GM23248 (cell line): ENCODE results near the gene ELK1.

Experiments
- EZH2 ChIP-seq: fragments of 200-600 bp; sonication (generic); IDR thresholded peaks from 2 replicates; pipeline ENCODE4 v1.6.1; 2018; ENCODE audit warnings: antibody characterized with exemption, mild to moderate bottlenecking; ENCODE audit not compliant: insufficient read depth, poor library complexity, severe bottlenecking
- EZH2phosphoT487 ChIP-seq: fragments of 200-600 bp; sonication (generic); IDR thresholded peaks from 2 replicates; pipeline ENCODE4 v1.6.1; 2018; ENCODE audit warnings: antibody characterized with exemption, moderate library complexity, mild to moderate bottlenecking, low read depth; ENCODE audit not compliant: insufficient read depth

GRCh38 chrX:47648376-47648775, 2.0 kb downstream of the ELK1 start:
- no peak for TF ChIP-seq EZH2phosphoT487
- no peak for TF ChIP-seq EZH2
